ENCODE measurements around the gene PDYN. TPM values are rescaled to one million over a fixed set of nuclear protein-coding genes. Genes with fewer than 3 reads are reported as not detected.

PDYN gene
- total and polyA plus RNA-seq, 9 of the 15 experiments (the other 6 are each of a cell fraction or from before 2014, with no cell fraction given), result not detected

DNA sequence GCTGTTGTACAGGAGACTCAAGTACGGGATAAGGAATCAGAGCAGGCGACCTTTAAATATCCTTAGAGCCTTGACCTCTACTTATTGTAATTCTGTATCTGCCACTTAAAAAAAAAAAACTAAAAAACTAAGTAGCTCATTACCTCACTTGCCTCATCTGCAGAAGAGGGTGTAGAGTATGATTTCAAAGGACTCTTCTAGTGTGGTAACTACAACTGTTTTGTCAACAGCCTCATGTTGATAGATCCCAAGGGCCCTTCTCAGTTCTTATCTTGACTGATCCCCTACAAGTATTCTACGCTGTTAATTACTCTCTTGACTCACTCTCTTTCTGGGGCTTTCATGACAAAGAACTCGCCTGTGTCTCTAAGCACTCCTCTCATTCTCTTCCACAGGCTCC lies 16.7 kb upstream of the PDYN start:
- intact Hi-C loops (cut with micrococcal nuclease) (no loop called here), in situ Hi-C loops (cut with MboI) (no loop called here)
- WGBS (ENCODE audit: insufficient coverage, low coverage, missing lambda C conversion rate), result 0% methylated on average over 4 of the region's 4 CpGs
- no TSS peak for BruUV-seq (replicated peaks)
- DNase-seq (ENCODE audit: extremely low read depth in 1 of 4, low spot score in 3 of 4), result no peak
- TF ChIP-seq TCF7 (IDR thresholded peaks at IDR 0.05; ENCODE audit: borderline replicate concordance), result no peak
- TF ChIP-seq, protein P1, sequence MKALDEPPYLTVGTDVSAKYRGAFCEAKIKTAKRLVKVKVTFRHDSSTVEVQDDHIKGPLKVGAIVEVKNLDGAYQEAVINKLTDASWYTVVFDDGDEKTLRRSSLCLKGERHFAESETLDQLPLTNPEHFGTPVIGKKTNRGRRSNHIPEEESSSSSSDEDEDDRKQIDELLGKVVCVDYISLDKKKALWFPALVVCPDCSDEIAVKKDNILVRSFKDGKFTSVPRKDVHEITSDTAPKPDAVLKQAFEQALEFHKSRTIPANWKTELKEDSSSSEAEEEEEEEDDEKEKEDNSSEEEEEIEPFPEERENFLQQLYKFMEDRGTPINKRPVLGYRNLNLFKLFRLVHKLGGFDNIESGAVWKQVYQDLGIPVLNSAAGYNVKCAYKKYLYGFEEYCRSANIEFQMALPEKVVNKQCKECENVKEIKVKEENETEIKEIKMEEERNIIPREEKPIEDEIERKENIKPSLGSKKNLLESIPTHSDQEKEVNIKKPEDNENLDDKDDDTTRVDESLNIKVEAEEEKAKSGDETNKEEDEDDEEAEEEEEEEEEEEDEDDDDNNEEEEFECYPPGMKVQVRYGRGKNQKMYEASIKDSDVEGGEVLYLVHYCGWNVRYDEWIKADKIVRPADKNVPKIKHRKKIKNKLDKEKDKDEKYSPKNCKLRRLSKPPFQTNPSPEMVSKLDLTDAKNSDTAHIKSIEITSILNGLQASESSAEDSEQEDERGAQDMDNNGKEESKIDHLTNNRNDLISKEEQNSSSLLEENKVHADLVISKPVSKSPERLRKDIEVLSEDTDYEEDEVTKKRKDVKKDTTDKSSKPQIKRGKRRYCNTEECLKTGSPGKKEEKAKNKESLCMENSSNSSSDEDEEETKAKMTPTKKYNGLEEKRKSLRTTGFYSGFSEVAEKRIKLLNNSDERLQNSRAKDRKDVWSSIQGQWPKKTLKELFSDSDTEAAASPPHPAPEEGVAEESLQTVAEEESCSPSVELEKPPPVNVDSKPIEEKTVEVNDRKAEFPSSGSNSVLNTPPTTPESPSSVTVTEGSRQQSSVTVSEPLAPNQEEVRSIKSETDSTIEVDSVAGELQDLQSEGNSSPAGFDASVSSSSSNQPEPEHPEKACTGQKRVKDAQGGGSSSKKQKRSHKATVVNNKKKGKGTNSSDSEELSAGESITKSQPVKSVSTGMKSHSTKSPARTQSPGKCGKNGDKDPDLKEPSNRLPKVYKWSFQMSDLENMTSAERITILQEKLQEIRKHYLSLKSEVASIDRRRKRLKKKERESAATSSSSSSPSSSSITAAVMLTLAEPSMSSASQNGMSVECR (CRISPR knock-in tag; IDR thresholded peaks at IDR 0.05), result no peak
- TF ChIP-seq, protein P2, sequence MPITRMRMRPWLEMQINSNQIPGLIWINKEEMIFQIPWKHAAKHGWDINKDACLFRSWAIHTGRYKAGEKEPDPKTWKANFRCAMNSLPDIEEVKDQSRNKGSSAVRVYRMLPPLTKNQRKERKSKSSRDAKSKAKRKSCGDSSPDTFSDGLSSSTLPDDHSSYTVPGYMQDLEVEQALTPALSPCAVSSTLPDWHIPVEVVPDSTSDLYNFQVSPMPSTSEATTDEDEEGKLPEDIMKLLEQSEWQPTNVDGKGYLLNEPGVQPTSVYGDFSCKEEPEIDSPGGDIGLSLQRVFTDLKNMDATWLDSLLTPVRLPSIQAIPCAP (CRISPR knock-in tag; IDR thresholded peaks at IDR 0.05; ENCODE audit: borderline replicate concordance), result no peak
- TF ChIP-seq, protein P3, sequence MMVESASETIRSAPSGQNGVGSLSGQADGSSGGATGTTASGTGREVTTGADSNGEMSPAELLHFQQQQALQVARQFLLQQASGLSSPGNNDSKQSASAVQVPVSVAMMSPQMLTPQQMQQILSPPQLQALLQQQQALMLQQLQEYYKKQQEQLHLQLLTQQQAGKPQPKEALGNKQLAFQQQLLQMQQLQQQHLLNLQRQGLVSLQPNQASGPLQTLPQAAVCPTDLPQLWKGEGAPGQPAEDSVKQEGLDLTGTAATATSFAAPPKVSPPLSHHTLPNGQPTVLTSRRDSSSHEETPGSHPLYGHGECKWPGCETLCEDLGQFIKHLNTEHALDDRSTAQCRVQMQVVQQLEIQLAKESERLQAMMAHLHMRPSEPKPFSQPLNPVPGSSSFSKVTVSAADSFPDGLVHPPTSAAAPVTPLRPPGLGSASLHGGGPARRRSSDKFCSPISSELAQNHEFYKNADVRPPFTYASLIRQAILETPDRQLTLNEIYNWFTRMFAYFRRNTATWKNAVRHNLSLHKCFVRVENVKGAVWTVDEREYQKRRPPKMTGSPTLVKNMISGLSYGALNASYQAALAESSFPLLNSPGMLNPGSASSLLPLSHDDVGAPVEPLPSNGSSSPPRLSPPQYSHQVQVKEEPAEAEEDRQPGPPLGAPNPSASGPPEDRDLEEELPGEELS (CRISPR knock-in tag; IDR thresholded peaks at IDR 0.05; ENCODE audit: borderline replicate concordance), result no peak
- TF ChIP-seq BCOR (IDR thresholded peaks at IDR 0.05), result no peak
- no peak for TF ChIP-seq CEBPG (CRISPR knock-in tag; IDR thresholded peaks at IDR 0.05)
- TF ChIP-seq CEBPG (tag; conservative IDR thresholded peaks at IDR 0.05 in 1 of 2, IDR thresholded peaks at IDR 0.05 in 1 of 2), result no peak
- no peak for TF ChIP-seq CHD4 (IDR thresholded peaks at IDR 0.05; ENCODE audit: insufficient read depth, insufficient replicate concordance, low read depth, low read length, poor library complexity, severe bottlenecking)
- TF ChIP-seq ZZZ3 (IDR thresholded peaks at IDR 0.05), result no peak
- TF ChIP-seq FUS (optimal IDR thresholded peaks at IDR 0.05; ENCODE audit: low read depth, low read length), result no peak
- no peak for TF ChIP-seq FOXP1 (CRISPR knock-in tag; IDR thresholded peaks at IDR 0.05)
- TF ChIP-seq MECOM (CRISPR knock-in tag; IDR thresholded peaks at IDR 0.05), result no peak
- no peak for TF ChIP-seq TRIM28 (IDR thresholded peaks at IDR 0.05)
- no peak for TF ChIP-seq KLF1 (tag; IDR thresholded peaks at IDR 0.05)
- Histone ChIP-seq H3K79me2 (ENCODE audit: control insufficient read depth, insufficient read depth, low read length) (no peaks in the 10 kb centered on the region), H3K4me1 (replicated peaks in 1 of 2; ENCODE audit: control insufficient read depth in 2 of 2, insufficient read depth in 2 of 2, low read length in 2 of 2) (no peaks in the 10 kb centered on the region), H3K9ac (ENCODE audit: insufficient read depth in 1 of 2, low read depth in 2 of 2, low read length in 2 of 2) (no peak overlapping the region), H3K36me3 (ENCODE audit: control insufficient read depth, insufficient read depth, low read length) (no peaks in the 10 kb centered on the region), H3K27me3 (ENCODE audit: control insufficient read depth in 2 of 2, insufficient read depth in 2 of 2, low read length in 2 of 2) (no peaks in the 10 kb centered on the region; a peak in 1 of 5 replicates), H3K9me1 (ENCODE audit: control insufficient read depth, insufficient read depth, low read length) (no peaks in the 10 kb centered on the region), H4K20me1 (replicated peaks; ENCODE audit: control insufficient read depth, insufficient read depth, low read length) (no peaks in the 10 kb centered on the region), H3K9me3 (replicated peaks; ENCODE audit: control insufficient read depth, insufficient read depth, low read depth, low read length) (no peaks in the 10 kb centered on the region), H2AFZ (ENCODE audit: low read depth, low read length) (no peak overlapping the region), H3K4me2 (ENCODE audit: insufficient read depth, low read length) (no peak overlapping the region), H3K4me3 (no peak overlapping the region), H3K27ac (ENCODE audit: extremely low read depth, low read depth, low read length) (no peak overlapping the region)
- ChIA-PET CTCF (ENCODE audit: low intra/inter-chr PET ratio) (no interaction called here), POLR2A (interaction anchor here (0.6 kb wide), 2 partner anchors 15 to 33 kb away, joined by 3 to 4 read pairs; no protein-coding TSS in a partner anchor)
- no peak for FAIRE-seq
- no peak for ATAC-seq

Measured in K562 (cell line).